GM19324 (cell line): ENCODE results near the gene FRAS1.

Source experiments
- ATAC-seq: cut with Tn5 transposase; IDR thresholded peaks from one replicate; pipeline ENCODE4 v1.9.1; 2021; ENCODE audit warnings: mild to moderate bottlenecking, moderate library complexity; ENCODE audit not compliant: unreplicated experiment, low FRiP score

The FRAS1 gene

GRCh38 chr4:78356251-78356786 lies 299.2 kb downstream of the FRAS1 start:
- no peak for ATAC-seq

GRCh38 chr4:78357122-78357521 lies 300.0 kb downstream of the FRAS1 start:
- no peak for ATAC-seq

DNA sequence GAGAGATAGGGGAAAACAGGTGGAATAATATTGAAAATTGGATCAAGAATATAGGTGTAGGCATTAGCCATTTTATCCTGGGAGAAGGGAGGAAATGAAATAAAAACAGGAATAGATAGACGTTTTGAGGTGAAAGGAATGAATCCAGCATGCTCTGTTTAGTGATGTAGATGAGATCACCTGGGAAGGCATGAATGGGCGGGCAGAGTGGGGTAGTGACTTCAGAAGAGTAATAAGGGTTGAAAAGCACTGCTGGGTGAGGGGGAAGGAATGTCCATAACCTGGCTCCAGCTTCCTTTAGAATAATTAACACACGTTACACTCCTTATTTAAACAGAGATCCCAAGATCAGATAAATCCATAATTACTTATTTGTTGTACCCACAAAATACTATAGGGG lies 303.3 kb downstream of the FRAS1 start:
- ATAC-seq = no peak

- ATAC-seq = no peak
These were observed 304.5 kb downstream of the FRAS1 start for GRCh38 chr4:78361621-78362120.

- ATAC-seq = no peak
These were observed 305.2 kb downstream of the FRAS1 start for GRCh38 chr4:78362310-78362709.

DNA sequence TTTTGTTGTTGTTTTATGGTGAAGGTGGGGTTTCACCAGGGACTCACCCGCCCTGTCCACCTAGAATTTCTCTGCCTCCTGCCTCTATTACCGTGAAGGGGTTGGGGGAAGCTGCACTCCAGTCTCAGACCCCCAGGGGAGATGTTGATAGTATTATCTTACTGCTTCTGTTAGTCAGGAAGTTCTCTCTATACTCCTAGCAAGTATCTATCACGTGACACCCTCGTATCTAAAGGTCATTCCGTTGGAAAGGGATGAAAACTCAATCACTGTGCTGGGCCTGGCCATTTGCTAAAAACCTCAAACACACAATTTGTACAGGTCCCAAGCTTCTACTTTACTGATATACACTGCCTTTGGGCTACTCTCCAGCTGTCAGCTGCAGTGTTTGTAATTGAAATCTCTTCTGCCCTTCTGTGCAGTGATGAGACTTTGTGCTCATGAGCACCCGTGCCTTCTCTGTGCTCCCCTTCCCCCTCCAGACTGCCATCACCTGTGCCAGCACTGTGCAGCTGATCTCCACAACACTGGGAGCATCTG lies 306.0 kb downstream of the FRAS1 start:
- ATAC-seq = no peak

DNA sequence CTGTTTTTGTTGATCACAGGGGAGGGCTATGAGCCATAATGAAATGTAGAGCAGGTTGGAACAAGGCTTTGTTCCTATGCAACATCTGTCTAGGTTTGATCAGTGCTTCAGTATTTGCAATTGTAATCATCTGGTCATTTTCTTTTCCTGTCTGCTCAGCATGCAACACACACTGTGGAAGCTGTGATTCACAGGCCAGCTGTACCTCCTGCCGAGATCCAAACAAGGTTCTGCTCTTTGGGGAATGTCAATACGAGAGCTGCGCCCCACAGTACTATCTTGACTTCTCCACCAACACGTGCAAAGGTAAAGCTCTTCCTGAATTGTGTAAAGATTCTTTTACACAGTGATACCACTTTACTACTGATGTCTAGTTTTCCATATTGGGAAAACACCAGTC lies 312.6 kb downstream of the FRAS1 start:
- no peak for ATAC-seq

DNA sequence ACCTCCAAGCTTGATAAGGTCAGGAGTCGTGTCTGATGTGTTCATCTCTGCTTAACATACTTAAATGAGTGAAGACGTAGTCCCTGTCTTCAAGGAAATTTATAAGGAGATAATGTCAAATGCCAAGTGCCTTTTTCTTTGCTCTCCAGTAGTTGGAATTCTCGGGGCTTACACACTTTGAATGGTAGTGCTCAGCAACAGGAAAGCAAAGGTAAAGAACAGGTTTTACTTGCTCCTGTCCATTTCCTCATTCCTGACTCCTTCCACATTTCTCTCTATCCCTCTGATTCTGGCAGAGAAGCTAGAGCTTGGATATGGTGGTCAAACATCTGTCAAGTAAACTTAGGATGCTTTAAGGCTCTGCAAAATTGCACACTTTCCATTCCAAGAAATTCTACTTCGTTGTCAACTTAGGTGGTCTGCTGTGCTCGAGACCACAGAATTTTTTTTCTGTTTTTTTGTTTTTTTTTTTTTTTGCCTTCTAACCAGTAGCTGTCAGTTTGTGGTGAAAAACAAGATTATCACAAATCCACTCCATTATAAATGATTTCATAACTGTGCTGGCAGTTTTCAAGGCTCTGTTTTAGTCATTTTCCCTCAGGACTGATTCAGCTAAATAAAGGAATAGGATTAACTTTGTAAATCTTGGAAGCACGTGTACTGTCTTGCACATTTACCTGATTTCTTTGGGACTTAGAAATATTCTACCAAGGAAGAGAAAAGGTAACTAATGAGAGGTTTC lies 313.7 kb downstream of the FRAS1 start:
- ATAC-seq = no peak

DNA sequence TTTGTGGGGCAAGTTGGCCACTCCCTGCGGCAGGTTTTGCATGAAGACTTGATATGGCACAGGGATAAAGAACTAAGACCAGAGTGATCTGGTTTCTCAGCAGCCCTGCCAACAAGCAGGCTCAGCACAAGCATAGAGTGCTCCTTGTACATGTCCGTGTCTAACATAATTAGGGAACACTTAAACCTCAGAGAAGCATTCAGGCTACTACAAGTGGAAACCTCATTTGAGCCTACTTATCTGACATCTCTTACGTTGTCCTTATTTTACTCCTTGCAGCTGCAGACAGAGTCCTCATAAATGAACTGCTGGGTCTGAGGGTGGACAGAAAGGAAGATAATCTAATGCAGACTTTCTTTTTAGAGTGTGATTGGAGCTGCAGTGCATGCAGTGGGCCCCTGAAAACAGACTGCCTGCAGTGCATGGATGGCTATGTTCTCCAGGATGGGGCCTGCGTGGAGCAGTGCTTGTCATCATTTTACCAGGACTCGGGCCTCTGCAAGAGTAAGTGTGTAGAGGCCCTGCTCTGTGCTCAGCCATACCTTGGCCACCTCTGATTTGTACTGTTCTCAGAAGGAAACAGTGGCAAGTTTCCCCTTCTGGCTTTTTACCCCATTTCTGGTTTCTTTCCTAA lies 315.3 kb downstream of the FRAS1 start:
- ATAC-seq = no peak

- ATAC-seq = no peak
These were observed 320.4 kb downstream of the FRAS1 start for GRCh38 chr4:78377555-78377954.

GRCh38 chr4:78379040-78379439 lies 321.9 kb downstream of the FRAS1 start:
- ATAC-seq = no peak

GRCh38 chr4:78379991-78380729 lies 323.0 kb downstream of the FRAS1 start:
- no peak for ATAC-seq

DNA sequence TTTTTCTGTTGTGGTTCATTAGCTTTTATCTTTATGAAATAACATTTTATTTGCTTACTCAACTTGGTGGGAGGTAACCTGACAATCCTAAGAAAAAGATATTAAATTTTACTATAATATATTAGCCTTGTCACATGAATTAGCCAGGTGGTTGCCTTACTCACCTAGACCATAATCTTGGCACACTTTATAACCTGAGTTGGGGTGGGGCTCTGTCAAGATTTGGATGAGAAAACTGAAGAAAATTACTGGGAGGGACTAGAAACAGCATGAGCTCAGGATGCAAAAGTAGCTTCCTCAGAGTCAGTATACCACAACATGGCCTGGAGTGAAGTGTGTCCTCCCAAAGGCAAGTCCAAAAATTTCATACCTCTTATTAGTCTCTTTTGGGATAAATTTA lies 329.6 kb downstream of the FRAS1 start:
- no peak for ATAC-seq

- ATAC-seq = no peak
These were observed 338.5 kb downstream of the FRAS1 start for GRCh38 chr4:78395642-78396041.

- ATAC-seq = no peak
These were observed 339.6 kb downstream of the FRAS1 start for GRCh38 chr4:78396613-78397291.

DNA sequence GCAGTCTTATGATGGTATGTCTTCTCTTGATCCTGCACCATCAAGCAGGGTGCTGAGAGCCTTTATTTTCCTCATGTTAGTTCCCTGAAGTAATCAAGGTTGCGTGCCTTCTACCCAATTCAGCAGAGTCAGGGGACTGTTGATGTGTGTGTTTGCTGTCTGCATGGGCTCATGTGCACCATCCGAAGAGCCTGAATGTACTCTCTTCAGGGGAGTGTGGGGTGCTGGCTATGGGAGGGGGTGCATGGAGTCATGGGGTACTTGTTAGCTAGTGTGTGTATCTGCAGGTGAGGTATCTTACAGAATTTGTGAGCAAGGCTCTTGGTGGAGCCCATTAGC lies 340.1 kb downstream of the FRAS1 start:
- no peak for ATAC-seq

- ATAC-seq = no peak
These were observed 352.6 kb downstream of the FRAS1 start for GRCh38 chr4:78409612-78410202.

GRCh38 chr4:78410225-78410624 lies 353.1 kb downstream of the FRAS1 start:
- ATAC-seq = no peak

- ATAC-seq = no peak
These were observed 353.6 kb downstream of the FRAS1 start for GRCh38 chr4:78410676-78411075.

- no peak for ATAC-seq
These were observed 357.0 kb downstream of the FRAS1 start for GRCh38 chr4:78414116-78414515.
